T-helper 1 cell (primary cell): Measurements from ENCODE around the gene SH3RF1.

ENCODE experiments used
- DNase-seq, 5 donors: peaks; one replicate each; pipeline ENCODE4 v3.0.0-alpha.2; 2012 to 2020

SH3RF1 gene

DNA sequence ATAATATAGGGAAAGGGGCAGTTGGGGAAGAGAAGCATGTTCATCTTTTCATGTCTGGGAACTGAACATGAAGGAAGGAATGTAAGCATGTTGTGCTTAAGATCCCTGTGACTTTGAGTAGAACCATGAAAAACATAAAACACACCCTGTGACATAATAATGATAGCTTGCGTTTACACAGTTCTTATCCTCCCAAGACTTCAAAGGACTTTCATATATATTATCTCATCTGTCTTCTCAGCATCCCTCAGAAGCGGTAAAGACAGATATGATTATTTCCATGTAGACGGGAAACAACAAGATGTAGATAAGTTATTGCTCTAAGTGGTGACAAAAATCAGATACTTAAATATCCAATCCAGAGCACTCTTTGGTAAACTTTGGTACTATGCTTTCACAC is 3.3 kb upstream of the SH3RF1 start:
- no peak for DNase-seq

DNA sequence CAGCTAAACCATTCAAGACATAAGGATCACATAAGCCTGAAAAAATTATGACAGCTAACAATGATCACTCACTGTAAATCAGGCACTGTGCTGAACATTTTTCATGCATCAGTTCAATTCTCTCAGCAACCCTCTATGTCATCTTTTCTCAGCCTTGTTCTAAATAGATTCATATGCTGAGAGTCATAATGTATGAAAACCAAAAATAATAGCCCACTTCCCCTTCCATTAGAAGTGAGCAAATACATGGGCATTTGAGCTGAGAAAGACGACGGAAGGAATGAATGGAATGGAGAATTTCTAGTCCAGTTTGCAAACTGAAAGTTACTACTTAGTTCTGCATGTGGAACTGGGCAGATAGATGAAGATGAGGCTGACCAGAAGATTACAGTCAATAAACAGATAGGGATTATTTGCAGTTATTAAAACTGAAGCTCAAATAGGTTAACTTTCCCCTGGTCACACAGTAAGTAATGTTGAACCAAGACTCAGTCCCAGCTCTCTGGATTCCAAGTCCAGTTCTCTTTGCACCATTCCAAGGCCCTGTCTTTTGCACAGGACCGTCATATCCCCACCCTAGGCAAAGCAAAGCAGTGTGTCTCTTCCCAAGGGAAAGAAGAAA is 1.6 kb upstream of the SH3RF1 start:
- DNase-seq: no peak

DNA sequence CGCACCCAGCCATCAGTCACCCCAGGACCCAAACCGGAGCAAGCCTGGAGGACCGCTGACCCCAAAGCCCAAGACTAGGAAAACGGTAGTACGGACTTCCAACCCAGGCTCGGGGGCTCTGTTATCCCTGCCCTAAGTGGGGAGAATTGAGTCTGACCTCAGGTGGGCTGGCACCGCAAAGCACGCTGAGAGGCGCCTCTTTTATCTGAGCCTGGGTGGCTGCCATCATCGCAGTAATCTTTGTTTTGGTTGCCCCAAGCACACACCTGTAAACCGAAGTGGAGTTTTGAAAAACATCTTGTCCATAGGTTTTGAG is 894 bp upstream of the SH3RF1 start:
- no peak for DNase-seq

DNA sequence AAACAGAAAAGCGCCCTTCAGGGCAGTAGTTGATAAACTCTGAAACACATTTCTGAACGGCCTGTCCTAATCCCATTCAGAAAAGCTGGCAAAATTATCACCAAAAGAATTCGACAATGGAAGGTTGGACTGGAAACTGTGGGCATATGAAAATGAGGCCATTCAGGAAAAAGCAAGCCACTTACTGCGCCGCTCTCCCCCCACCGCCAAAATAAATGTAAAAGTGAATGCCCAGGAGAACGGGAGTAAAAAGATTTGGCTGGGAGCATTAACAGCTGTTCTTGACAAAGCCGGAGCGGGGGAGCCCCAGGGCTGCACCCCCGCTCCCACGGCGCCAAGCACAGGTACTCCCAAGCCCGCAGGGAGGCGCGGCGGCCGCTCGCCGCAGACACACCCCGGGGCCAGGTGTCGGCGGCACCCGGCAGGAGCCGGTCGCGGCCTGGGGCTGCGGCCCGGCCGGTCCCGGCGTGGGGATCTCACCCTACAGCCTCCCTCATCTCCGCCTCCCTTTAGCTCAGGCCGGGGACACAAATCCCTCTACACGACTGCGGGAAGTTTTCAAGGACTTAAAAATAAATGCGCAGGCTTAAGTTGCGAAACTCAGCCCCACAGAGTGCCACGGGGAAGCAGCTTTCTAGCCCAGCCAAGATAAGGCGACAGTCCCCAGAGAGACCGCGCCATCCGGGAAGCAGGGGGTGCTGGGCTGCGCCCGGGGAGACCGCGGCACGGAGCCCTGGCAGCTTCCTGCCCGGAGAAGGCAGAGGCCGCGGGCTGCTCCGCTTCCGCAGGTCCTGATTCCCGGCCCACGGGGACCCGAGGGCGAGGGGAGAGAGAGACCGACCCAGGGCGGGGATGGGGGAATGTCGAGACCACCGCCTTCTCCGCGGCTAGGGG is 593 bp downstream of the SH3RF1 start:
- DNase-seq: peak in 1 of 5 donors; percentile 17

DNA sequence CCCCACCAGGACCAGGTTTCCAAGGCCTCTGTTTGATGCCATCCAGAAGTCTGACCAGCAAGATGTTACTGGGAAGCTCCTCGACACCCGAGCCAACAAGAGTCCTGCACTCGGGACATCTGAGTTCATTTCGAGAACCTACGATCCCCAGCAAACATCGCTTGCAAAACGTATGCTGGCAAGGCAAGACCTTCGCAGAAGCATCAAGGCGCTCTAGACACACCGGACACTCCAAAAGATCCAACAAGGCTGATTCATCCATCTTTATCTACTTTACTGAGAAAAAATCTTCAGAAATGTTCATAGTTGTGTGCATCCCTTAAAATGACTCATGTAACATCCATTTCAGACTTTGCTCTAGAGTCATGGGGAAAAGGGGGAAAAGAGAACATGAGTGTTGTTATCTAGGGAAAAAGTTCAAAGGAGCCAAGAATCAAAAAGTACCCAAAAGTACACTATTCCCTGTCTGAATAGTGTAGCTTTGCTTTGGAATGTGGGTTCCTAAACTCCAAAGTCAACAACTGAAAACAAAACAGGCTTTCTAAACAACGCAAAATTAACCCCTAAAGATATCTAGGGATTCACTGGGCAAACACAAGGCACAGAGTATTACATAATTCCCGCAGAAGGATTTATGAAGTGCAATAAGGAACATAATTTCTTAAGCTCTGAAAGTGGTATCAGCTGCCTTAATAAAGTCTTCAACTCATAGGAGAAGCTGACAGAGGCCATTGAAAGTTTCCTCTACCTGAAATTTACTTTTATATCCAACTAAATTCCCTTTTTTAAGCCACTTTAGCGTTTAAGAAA is 1.6 kb downstream of the SH3RF1 start:
- DNase-seq: no peak

GRCh38 chr4:169267070-169267469 is 3.7 kb downstream of the SH3RF1 start:
- DNase-seq: no peak

DNA sequence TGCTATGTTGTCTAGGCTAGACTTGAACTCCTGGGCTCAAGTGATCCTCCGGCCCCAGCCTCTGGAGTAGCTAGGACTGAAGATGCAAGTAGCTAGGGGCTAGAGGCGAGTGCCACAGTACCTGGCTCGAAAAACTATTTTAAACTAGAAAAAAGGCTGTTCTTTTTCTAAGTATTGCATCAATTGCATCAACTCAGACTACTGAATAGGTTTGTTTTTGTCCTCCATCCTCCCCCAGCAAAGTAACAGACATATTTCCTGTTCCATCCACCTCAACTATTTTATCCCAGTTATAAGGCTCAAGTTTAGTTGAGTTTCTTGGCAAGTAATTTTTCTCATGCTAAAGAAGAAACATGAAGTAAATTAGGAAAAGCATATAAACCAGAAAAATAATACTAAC is 4.1 kb downstream of the SH3RF1 start:
- DNase-seq: no peak

- no peak for DNase-seq
These were observed 4.7 kb downstream of the SH3RF1 start for GRCh38 chr4:169266081-169266480.

DNA sequence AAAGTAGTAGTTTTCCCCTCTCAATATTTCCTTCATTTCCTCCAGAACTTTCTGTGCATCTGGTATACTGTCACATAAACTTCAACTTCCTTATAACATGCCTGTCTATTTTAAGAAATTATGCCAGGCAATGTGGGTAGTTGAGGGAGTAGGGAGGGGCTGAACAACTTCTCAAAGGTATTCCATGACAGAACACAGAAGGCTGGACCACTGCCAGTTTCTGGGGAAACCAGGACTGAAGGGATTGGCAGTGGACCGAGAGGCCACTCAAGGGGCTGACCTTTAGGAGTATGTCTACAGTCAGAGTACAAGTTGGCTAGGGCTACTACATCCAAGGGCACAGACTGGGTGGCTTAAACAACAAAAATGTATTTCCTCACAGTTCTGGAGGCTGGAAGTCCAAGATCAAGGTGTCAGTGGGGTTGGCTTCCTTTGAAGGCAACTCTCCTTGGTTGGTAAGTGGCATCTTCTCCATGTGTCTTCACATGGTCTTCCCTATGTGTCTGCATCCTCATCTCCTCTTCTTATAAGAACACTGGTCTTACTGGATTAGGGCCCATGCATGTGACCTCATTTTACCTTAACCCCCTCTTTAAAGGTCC is 6.9 kb downstream of the SH3RF1 start:
- DNase-seq: no peak

- no peak for DNase-seq
These were observed 10.4 kb downstream of the SH3RF1 start for GRCh38 chr4:169260217-169260866.

- no peak for DNase-seq
These were observed 11.5 kb downstream of the SH3RF1 start for GRCh38 chr4:169259271-169259670.

DNA sequence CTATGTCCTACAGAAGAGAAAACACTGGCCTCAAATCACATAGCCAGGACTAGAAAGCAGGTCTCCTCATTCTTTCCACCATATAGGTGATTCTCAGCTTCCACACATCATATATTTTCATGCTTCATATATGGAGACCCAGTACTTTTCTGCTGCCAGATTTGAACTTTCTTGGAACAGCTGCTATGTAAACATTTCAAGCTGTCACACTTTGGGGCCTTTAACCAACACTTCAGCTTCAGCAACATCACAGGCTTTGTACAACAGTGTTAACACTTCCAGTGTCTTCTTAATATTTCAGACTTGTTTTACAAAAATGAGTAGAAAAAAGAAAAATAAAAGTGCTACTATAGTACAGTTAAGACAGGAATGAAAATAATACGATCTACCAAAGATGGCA is 12.6 kb downstream of the SH3RF1 start:
- DNase-seq: no peak

DNA sequence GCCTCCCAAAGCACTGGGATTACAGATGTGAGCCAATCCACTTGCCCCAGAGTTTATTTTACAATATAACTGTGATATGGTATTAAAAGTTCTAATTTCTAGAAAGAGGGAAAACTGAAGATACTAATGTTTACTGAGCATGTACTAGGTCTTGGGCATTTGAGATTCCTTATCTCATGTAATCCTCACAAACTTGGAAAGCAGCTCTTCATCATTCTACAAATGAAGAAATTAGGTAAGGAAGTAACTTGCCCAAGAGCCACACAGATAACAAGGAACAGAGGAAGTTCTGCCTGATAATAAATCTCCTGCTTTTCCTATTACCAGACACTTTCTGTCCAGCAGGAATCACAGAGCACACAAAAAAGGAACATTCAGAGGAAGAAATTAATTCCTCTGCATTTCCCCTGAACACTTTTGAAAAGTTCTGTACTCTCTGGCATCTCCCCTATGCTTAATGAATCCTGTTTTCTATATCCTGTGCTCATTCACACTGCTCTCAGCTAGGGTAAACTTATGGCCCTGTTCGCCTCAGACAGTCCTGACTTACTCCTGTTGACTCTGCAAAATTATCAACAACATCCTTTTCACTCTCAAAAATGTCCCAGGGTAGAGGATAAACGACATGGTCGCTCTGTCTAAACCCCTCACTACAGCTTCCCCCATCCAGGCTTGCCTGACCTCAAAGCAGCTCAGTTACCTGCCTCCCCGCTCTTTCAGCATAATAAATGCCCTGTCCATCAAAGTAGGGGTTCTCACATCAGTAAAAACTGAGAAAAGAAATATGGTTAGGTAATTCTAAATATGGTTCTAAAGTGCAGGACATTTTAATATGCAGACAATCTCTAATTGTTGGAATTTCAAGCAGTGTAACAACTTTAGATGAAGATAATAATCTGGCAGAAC is 13.6 kb downstream of the SH3RF1 start:
- no peak for DNase-seq

DNA sequence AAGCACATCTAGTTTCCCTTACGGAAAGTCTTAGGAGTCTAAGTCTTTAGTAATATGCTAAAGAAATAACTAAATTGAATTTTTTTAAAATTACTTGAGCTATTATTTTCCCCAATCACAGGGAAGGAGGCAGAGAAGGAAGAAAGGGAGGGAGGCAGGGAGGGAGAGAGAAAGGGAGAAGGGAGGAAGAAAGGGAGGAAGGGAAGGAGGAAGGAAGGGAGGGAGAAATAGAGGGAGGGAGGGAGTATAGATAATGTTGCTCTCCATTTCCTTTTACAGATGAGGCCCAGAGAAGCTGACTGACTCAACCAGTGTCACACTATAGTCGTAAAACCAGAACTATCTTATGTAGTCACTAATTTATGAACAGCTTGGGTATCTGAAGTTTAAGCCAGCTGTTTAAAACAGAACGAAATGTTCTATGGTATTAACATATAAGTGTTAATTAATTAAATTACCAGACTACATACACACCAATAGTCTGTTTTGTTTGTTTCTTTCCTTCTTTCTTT is 14.6 kb downstream of the SH3RF1 start:
- DNase-seq: no peak

DNA sequence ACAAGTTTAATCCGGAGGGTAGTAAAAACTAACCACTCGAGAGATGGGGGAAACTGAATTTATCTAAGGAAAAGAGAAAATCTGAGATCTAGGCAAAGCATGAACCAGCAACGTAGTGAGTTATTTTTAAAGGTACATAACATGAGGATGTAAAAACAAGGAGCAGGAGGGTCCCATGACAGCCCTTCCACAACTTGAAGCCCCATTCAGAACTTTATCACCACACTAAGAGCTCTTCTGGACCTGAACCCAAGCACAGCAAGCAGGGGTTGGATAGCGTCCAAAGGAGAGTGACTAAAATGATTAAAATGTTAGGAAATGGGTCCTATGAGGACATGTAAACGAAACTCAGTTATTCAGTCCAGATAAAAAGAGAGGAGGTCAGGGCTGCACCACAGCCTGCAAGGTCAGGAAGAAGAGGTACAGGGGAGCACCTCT is 16.2 kb downstream of the SH3RF1 start:
- DNase-seq: no peak

DNA sequence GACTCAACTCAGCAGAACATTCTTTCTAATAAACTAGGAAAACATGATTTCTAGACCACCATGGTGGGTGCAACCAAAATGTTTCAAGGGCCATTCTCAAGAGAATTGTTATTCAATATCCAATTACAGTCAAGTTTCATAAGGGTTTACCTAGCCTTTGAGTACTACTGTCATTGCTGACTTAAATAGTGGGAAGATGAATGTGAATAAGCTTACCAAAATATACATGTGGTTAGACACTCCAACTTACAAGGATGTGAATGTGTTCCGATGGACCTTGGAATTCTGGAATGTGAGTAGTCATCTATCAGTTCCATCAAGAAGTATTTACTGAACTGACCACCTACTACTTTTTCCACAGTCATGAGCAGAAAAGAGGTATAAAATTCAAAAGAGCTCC is 16.9 kb downstream of the SH3RF1 start:
- no peak for DNase-seq

DNA sequence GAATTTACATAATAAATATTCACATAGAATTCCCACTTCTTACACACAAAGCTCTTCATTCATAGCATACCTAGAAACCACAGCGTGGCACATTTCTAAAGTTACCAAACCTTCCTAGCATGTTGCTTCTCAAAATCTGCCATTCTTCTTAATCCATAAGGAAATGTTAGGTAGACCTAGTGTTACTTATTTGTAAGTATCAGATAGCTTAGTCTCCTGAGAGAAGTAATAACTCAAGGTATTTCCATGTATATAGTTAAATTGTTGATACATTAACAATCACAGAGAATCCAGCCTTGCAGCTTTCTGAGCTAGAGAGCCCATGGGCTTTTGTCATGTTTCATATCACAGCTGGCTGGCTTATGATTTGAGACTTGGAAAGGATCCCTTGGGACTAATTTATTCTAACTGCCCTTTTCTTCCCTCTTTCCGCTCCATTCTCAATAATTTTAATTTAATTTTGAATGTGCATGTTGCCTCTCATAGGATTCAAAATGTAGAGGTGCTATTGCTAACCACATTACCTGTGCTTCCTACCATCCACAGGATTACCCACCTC is 17.6 kb downstream of the SH3RF1 start:
- no peak for DNase-seq

DNA sequence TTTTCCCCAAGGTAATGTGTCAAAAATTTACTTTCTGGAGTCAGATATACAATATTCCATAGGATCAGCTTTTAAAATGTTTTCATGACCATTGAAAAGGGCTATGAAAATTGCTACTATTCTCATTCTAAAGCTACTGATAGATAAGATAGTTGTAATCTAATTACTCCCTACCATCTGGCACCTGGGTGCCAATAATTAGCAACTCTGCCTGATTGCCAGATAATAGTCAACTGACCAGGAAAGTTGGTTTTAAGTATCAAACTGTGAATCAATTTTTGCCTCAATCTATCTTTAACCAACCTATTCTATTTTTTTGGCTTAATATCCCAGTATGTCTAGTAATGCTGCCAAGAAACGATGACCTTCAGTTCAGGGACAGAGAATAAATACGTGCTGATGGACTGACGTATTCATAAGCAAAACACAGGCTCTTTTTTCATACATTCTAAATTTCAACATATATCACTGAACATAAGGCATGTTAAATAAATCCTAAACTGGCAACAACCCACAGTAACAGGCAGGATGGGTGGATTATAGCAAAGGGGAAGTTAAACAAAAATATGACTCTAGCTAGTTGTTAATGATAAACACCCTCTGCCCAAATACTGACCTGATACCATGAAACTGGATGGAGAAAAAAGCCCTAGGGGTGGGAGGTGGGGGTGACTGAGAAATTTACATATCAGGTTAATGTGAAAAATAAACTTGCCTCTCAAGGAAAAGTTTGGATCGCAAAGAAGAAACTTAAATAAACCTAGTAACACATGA is 18.2 kb downstream of the SH3RF1 start:
- no peak for DNase-seq

DNA sequence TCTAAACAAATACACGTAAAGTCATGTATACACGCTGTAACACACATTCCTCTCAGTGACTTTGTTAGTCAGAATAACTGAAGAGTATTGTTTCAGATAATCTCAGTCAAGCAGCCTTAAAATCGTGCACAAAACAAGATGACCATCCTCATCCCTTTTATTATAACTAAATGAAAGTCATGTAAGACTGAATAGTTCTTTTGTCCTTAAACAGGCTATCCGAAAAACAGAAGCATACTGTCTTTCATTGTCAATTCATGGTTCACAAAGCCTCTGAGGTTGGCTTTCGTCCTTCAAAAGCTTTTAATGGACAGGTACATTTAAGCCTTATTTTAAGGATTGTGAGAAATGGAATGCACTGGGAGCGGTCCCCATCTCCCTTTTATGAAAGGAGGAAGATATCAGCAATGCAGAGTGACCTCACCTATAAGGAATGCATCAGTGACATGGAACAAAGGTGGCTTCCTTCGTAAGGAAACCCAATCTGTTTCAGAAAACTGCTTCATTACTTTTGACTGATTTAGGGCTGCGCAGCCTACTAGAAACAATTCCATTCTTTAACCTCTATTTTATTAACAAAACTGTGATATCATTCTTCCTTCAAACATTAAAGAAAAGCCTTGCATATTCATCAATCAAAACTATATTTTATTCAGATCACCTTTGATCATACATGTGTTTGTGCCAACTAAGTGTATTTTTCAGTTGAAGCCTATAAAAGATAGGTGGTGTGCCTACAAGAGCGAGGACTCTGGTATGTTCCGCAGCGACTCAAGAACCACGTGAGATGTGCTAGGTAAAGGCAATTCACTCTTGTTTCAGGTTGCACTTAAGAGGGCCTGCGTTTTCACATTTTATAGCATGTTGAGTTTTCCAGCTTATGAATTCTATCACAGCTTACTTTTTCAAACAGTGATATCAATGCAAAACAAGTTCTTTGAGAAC is 19.2 kb downstream of the SH3RF1 start:
- no peak for DNase-seq
